MCF 10A (cell line): ENCODE results near the gene IGBP1. TPM values are rescaled to one million over a fixed set of nuclear protein-coding genes. Genes with fewer than 3 reads are reported as not detected.
"Not testable (repeated sequence)": the region's sequence is repeated elsewhere in the genome, so short reads cannot be mapped to it uniquely, and the experiment has no call there.

Source experiments
- BruUV-seq: library from RNA; stranded (reverse); fragments of 400-500 nt; replicated peaks from 2 replicates; lab custom pipeline; 2021; lab: Mats Ljungman, UMichigan
- CTCF ChIA-PET: fragments of 300-600 bp; sonication (Branson Sonifier 250); formaldehyde crosslinking; extraction: SDS; loops from one replicate; lab custom pipeline; 2021; ENCODE audit warnings: antibody characterized with exemption, inconsistent platforms; lab: Yijun Ruan, JAX
- POLR2A ChIA-PET: fragments of 300-600, 350-650 bp; sonication (Branson Sonifier 250); formaldehyde crosslinking; extraction: SDS; loops from one replicate; lab custom pipeline; 2020; ENCODE audit warnings: antibody characterized with exemption, inconsistent platforms; lab: Yijun Ruan, JAX
- DNase-seq: peaks from one replicate; pipeline ENCODE4 v3.0.0-alpha.2; 2018; ENCODE audit not compliant: unreplicated experiment
- H3K27ac Mint-ChIP-seq: one replicate; pipeline ENCODE4 v1.8.0; 2022; ENCODE audit warnings: mild to moderate bottlenecking, low read depth, mixed read lengths; ENCODE audit not compliant: unreplicated experiment
- H3K27me3 Mint-ChIP-seq: one replicate; pipeline ENCODE4 v1.8.0; 2022; ENCODE audit warnings: mixed read lengths; ENCODE audit not compliant: insufficient read depth, unreplicated experiment
- H3K36me3 Mint-ChIP-seq: one replicate; pipeline ENCODE4 v1.8.0; 2022; ENCODE audit warnings: mild to moderate bottlenecking, moderate library complexity, mixed read lengths; ENCODE audit not compliant: insufficient read depth, unreplicated experiment
- H3K4me1 Mint-ChIP-seq: one replicate; pipeline ENCODE4 v1.8.0; 2022; ENCODE audit warnings: mixed read lengths; ENCODE audit not compliant: insufficient read depth, unreplicated experiment
- H3K4me3 Mint-ChIP-seq: one replicate; pipeline ENCODE4 v1.8.0; 2022; ENCODE audit warnings: mild to moderate bottlenecking, moderate library complexity, mixed read lengths; ENCODE audit not compliant: unreplicated experiment
- H3K9me3 Mint-ChIP-seq: one replicate; pipeline ENCODE4 v1.8.0; 2022; ENCODE audit warnings: mixed read lengths; ENCODE audit not compliant: unreplicated experiment
- CTCF ChIP-seq: fragments of 200-600 bp; IDR thresholded peaks from one replicate; pipeline ENCODE4 v1.8.0; 2022; ENCODE audit warnings: antibody characterized with exemption, mild to moderate bottlenecking; ENCODE audit not compliant: unreplicated experiment
- intact Hi-C: fragments of 100-400 bp; cut with micrococcal nuclease; formaldehyde crosslinking; loops from 2 replicates; pipeline ENCODE4 v1.14.1; 2022
- total RNA-seq: library from RNA; stranded (reverse); gene quantifications from 2 replicates; pipeline ENCODE4 v1.2.3, GENCODE V29; 2022

The IGBP1 gene
- total RNA-seq, 1 experiment from 2014 or later = 36.3 TPM

GRCh38 chrX:70196961-70197720, 63.9 kb downstream of the IGBP1 start:
- peak; percentile 45 for TF ChIP-seq CTCF
- peak; percentile 76 for DNase-seq
- Mint-ChIP-seq H3K36me3 (no peaks in the 10 kb centered on the region), H3K4me1 (peaks cover 5% of the 10 kb centered on the region), H3K9me3 (no peaks in the 10 kb centered on the region), H3K4me3 (no peak overlapping the region), H3K27me3 (peaks cover 48% of the 10 kb centered on the region), H3K27ac (no peak overlapping the region)
- intact Hi-C loops = loop anchor here (1.0 kb wide), 2 partner anchors 66 to 467 kb away; no protein-coding TSS in a partner anchor
- POLR2A ChIA-PET = no interaction called here
- no TSS peak for BruUV-seq
- CTCF ChIA-PET = interaction anchor here (0.6 to 2.2 kb wide), 14 partner anchors 10 to 777 kb away, joined by 3 to 15 read pairs (median 4); partner anchors contain the start of genes ARR3 and DGAT2L6

GRCh38 chrX:70201732-70202131, 68.5 kb downstream of the IGBP1 start:
- CTCF ChIA-PET = interaction anchor here (1.0 kb wide), 1 partner anchor 60 kb away, joined by 3 read pairs; no protein-coding TSS in a partner anchor
- no peak for DNase-seq
- H3K27me3 Mint-ChIP-seq = peaks cover 56% of the 10 kb centered on the region
- H3K4me1 Mint-ChIP-seq = peaks cover 5% of the 10 kb centered on the region
- BruUV-seq = no TSS peak
- H3K4me3 Mint-ChIP-seq = no peak overlapping the region
- H3K9me3 Mint-ChIP-seq = no peaks in the 10 kb centered on the region
- POLR2A ChIA-PET = no interaction called here
- no peaks in the 10 kb centered on the region for H3K36me3 Mint-ChIP-seq
- TF ChIP-seq CTCF = no peak
- H3K27ac Mint-ChIP-seq = no peak overlapping the region
- intact Hi-C loops = no loop called here

- no peak overlapping the region for H3K27ac Mint-ChIP-seq
- intact Hi-C loops = no loop called here
- no peak for TF ChIP-seq CTCF
- DNase-seq = no peak
- peaks cover 4% of the 10 kb centered on the region for H3K4me1 Mint-ChIP-seq
- H3K36me3 Mint-ChIP-seq = no peaks in the 10 kb centered on the region
- ChIA-PET CTCF (interaction anchor here (0.6 to 0.9 kb wide), 2 partner anchors 9 to 25 kb away, joined by 3 to 4 read pairs; no protein-coding TSS in a partner anchor), POLR2A (no interaction called here)
- no peaks in the 10 kb centered on the region for H3K9me3 Mint-ChIP-seq
- no peak overlapping the region for H3K4me3 Mint-ChIP-seq
- no TSS peak for BruUV-seq
- H3K27me3 Mint-ChIP-seq = peaks cover 49% of the 10 kb centered on the region
Measured at GRCh38 chrX:70208479-70208878, 75.2 kb downstream of the IGBP1 start.

GRCh38 chrX:70209570-70209969, 76.3 kb downstream of the IGBP1 start:
- CTCF ChIA-PET, POLR2A ChIA-PET, DNase-seq, H3K9me3 Mint-ChIP-seq, H3K36me3 Mint-ChIP-seq, H3K4me3 Mint-ChIP-seq, H3K27ac Mint-ChIP-seq, intact Hi-C loops, BruUV-seq, H3K4me1 Mint-ChIP-seq: not testable (repeated sequence)
- H3K27me3 Mint-ChIP-seq = peaks cover 43% of the 10 kb centered on the region

Other genes starting within 250 kb of the IGBP1 start
- 0.14 TPM in 1 of 2 replicates, not detected in the other for gene AWAT2, start 83.5 kb upstream of the IGBP1 start, total RNA-seq
- not detected in 2 replicates for gene OTUD6A, start 71.0 kb upstream of the IGBP1 start, total RNA-seq
- not detected in 2 replicates for gene DGAT2L6, start 44.0 kb downstream of the IGBP1 start, total RNA-seq
- gene AWAT1, start 101.2 kb downstream of the IGBP1 start, total RNA-seq = not detected in 2 replicates
- gene P2RY4, start 126.8 kb downstream of the IGBP1 start, total RNA-seq = 0.20 TPM in 1 of 2 replicates, not detected in the other
- gene ARR3, start 134.9 kb downstream of the IGBP1 start, total RNA-seq = not detected in 2 replicates
- not detected in 2 replicates for gene RAB41, start 148.7 kb downstream of the IGBP1 start, total RNA-seq
- 51.9 and 57.2 TPM in 2 replicates for gene PDZD11, start 156.5 kb downstream of the IGBP1 start, total RNA-seq
- gene KIF4A, start 156.7 kb downstream of the IGBP1 start, total RNA-seq = 13.6 and 19.0 TPM in 2 replicates